ENCODE results near the gene HMCN2. TPM values are rescaled to one million over a fixed set of nuclear protein-coding genes. Genes with fewer than 3 reads are reported as not detected.

The HMCN2 gene
- total RNA-seq, 4 donors from 2014 or later, result 9.1 to 38.6 (median 12.5) TPM

DNA sequence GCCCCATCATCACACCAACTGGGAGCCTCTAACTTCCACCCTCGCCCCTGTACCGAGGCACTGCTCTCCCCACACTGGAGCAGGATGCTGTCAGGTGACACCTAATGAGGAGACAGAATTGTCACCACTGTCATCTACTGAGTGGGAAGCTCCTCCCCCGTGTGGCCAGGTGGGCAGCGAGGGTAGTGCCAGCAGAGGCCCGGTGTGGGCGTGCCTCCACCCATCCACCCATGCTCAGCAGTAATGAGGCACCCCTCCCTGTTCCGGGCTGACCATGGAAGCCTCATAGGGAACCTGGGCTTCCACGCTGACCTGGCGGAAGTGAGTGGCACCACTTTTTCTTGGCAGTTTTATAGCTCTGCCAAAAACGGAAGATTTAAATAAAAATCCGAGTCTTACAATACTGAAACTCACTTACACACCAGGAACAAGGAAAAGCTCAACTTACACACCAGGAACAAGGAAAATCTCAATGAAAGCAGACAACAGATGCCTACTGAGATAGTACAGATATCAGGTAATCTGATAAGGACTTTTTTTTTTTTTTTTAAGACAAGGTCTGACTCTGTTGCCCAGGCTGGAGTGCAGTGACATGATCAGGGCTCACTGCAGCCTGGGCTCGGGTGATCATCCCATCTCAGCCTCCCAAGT, 148.6 kb downstream of the HMCN2 start:
- TF ChIP-seq, protein P1, sequence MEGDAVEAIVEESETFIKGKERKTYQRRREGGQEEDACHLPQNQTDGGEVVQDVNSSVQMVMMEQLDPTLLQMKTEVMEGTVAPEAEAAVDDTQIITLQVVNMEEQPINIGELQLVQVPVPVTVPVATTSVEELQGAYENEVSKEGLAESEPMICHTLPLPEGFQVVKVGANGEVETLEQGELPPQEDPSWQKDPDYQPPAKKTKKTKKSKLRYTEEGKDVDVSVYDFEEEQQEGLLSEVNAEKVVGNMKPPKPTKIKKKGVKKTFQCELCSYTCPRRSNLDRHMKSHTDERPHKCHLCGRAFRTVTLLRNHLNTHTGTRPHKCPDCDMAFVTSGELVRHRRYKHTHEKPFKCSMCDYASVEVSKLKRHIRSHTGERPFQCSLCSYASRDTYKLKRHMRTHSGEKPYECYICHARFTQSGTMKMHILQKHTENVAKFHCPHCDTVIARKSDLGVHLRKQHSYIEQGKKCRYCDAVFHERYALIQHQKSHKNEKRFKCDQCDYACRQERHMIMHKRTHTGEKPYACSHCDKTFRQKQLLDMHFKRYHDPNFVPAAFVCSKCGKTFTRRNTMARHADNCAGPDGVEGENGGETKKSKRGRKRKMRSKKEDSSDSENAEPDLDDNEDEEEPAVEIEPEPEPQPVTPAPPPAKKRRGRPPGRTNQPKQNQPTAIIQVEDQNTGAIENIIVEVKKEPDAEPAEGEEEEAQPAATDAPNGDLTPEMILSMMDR (IDR thresholded peaks at IDR 0.05), result no peak
- TF ChIP-seq EP300 (IDR thresholded peaks at IDR 0.05) (no peak), POLR2A (IDR thresholded peaks at IDR 0.05; ENCODE audit: low read depth) (no peak), POLR2AphosphoS5 (IDR thresholded peaks at IDR 0.05) (no peak)
- no peak for DNase-seq (ENCODE audit: extremely low spot score)
- intact Hi-C loops (cut with DNase I), result no loop called here
- peaks cover 0 to 12% (median 8%) of the 10 kb centered on the region in 4 donors for H3K4me1 ChIP-seq
- H3K36me3 ChIP-seq, result peaks cover 0 to 22% (median 10%) of the 10 kb centered on the region in 4 donors
- H3K9me3 ChIP-seq, result no peaks in the 10 kb centered on the region
- 88% methylated on average over 12 of the region's 12 CpGs for WGBS
- no peak overlapping the region for H3K4me3 ChIP-seq
- no peak overlapping the region for H3K27ac ChIP-seq (replicated peaks in 1 of 4)
- H3K27me3 ChIP-seq, result no peaks in the 10 kb centered on the region

GRCh38 chr9:130414910-130415746, 149.6 kb downstream of the HMCN2 start:
- H3K27me3 ChIP-seq, result no peaks in the 10 kb centered on the region
- H3K27ac ChIP-seq (replicated peaks in 1 of 4), result no peak overlapping the region
- peaks cover 0 to 12% (median 8%) of the 10 kb centered on the region in 4 donors for H3K4me1 ChIP-seq
- no peak overlapping the region for H3K4me3 ChIP-seq
- TF ChIP-seq POLR2AphosphoS5 (IDR thresholded peaks at IDR 0.05) (no peak), POLR2A (IDR thresholded peaks at IDR 0.05; ENCODE audit: low read depth) (no peak), EP300 (IDR thresholded peaks at IDR 0.05) (no peak)
- intact Hi-C loops (cut with DNase I), result no loop called here
- H3K9me3 ChIP-seq, result no peaks in the 10 kb centered on the region
- 86% methylated on average over 9 of the region's 11 CpGs for WGBS
- peaks cover 0 to 22% (median 8%) of the 10 kb centered on the region in 4 donors for H3K36me3 ChIP-seq
- no peak for DNase-seq (ENCODE audit: extremely low spot score)

DNA sequence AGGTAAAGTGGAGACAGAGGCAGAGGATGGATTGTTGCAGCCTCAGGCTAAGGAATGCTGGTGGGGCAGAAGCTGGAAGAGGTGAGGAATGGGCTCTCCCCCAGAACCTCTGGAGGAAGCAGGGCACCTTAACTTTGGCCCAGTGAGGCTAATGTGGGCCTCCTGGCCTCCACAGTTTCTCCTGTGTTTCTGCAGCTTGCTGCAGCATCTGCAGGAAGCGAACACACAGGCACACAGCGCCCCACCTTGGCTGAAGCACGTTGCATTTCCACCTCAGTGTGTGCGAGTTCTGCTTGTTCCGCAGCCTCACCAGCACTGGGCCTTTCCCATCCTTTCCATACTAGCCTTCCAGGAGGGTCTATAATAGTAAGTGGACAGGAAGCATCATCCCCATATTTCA, 152.0 kb downstream of the HMCN2 start:
- DNase-seq (ENCODE audit: extremely low spot score), result no peak
- WGBS, result 81% methylated on average over 5 of the region's 5 CpGs
- no peak for TF ChIP-seq POLR2AphosphoS5 (IDR thresholded peaks at IDR 0.05)
- no peak for TF ChIP-seq EP300 (IDR thresholded peaks at IDR 0.05)
- TF ChIP-seq, protein P1 (IDR thresholded peaks at IDR 0.05), result no peak
- TF ChIP-seq POLR2A (IDR thresholded peaks at IDR 0.05; ENCODE audit: low read depth), result no peak
- no peaks in the 10 kb centered on the region for H3K9me3 ChIP-seq
- no peak overlapping the region for H3K27ac ChIP-seq (replicated peaks in 1 of 4)
- no peaks in the 10 kb centered on the region for H3K27me3 ChIP-seq
- H3K4me3 ChIP-seq, result no peak overlapping the region
- peaks cover 0 to 22% (median 10%) of the 10 kb centered on the region in 4 donors for H3K36me3 ChIP-seq
- intact Hi-C loops (cut with DNase I), result no loop called here
- H3K4me1 ChIP-seq, result no peaks in the 10 kb centered on the region

- no peak overlapping the region for H3K4me3 ChIP-seq
- WGBS, result 95% methylated on average over 17 of the region's 18 CpGs
- no peak for DNase-seq (ENCODE audit: extremely low spot score)
- no peak overlapping the region for H3K27ac ChIP-seq (replicated peaks in 1 of 4)
- no peaks in the 10 kb centered on the region for H3K27me3 ChIP-seq
- H3K36me3 ChIP-seq, result peaks cover 0 to 27% (median 9%) of the 10 kb centered on the region in 4 donors
- TF ChIP-seq POLR2A (IDR thresholded peaks at IDR 0.05; ENCODE audit: low read depth) (no peak), EP300 (IDR thresholded peaks at IDR 0.05) (no peak), POLR2AphosphoS5 (IDR thresholded peaks at IDR 0.05) (no peak)
- TF ChIP-seq, protein P1 (IDR thresholded peaks at IDR 0.05), result no peak
- peaks cover 0 to 10% (median 8%) of the 10 kb centered on the region in 4 donors for H3K4me1 ChIP-seq
- no peaks in the 10 kb centered on the region for H3K9me3 ChIP-seq
- intact Hi-C loops (cut with DNase I), result no loop called here
Observed at GRCh38 chr9:130418776-130419175, 153.2 kb downstream of the HMCN2 start.

DNA sequence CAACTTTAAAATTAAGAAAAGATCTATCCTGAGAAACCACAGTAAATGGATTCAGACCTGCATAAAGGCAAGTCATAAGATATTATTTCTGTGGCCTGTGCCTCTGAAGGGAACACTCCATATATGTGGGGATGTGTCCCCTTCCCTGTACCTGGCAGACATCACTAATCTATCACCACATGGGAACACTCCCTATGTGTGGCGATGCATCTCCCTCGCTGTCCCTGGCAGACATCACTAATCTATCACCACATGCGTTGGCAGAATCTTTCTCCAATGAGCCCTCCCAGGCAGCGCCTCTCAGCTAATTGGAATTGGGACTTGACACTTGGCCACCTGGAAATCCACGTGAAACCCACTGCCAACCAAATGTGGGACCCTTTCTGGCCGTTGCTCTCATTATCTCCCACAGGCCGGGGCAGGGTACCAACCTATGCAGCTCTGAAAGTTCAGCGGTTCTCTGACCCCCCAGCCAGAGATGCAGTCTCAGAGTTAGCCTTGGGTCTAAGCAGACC, 154.0 kb downstream of the HMCN2 start:
- DNase-seq (ENCODE audit: extremely low spot score), result no peak
- Histone ChIP-seq H3K36me3 (peaks cover 0 to 27% (median 6%) of the 10 kb centered on the region in 4 donors), H3K27ac (replicated peaks in 1 of 4) (no peak overlapping the region), H3K27me3 (no peaks in the 10 kb centered on the region), H3K4me1 (peaks cover 0 to 10% (median 8%) of the 10 kb centered on the region in 4 donors), H3K4me3 (no peak overlapping the region), H3K9me3 (no peaks in the 10 kb centered on the region)
- intact Hi-C loops (cut with DNase I), result no loop called here
- TF ChIP-seq, protein P1 (IDR thresholded peaks at IDR 0.05), result no peak
- no peak for TF ChIP-seq POLR2A (IDR thresholded peaks at IDR 0.05; ENCODE audit: low read depth)
- TF ChIP-seq EP300 (IDR thresholded peaks at IDR 0.05), result no peak
- no peak for TF ChIP-seq POLR2AphosphoS5 (IDR thresholded peaks at IDR 0.05)
- 98% methylated on average over 8 of the region's 8 CpGs for WGBS

Data from esophagus muscularis mucosa (tissue), 4 donors.